Measurements from ENCODE around the gene BICD1.
A peak's percentile ranks its signal among the peaks of the same experiment; 100 is the strongest.
"Not testable (repeated sequence)": the region's sequence is repeated elsewhere in the genome, so short reads cannot be mapped to it uniquely, and the experiment has no call there.

Gene BICD1

DNA sequence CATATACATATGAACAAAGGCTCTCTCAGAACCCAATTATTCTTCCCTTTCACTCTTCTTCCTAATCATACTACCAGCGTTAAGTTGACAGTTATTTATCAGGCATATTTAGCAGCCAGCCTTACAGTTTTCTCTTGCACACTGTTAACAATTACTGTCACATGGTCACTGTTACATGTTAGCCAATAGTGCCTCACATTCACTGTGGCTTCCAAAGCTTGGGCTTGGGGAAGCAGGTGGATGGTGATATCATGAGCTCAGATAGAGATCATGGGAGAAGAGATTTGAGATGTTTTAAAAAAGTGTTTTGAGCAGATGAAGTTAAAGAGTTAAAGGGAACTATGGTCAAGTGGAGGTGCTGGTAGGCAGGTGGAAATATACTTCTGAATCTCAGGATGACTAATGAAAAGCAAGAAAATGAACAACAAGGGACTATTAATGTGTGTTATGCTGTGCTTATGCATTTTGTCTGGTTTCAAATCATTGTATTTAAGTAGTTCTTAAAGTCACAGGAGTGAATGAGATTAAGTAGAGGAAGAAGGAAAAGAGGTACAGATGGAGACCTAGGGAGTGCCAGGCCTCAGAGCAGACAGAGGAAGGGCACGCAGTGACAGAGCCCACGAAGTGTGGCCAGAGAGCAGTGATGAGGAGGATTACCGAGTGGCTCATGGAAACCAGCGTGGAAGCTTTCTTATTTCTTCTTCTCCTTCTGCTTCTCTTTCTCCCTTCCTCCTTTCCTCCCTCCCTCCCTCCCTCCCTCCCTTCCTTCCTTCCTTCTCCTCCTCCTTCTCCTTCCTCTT lies 39.6 kb downstream of the BICD1 start:
- DNase-seq (ENCODE audit: low read depth), result no peak

DNA sequence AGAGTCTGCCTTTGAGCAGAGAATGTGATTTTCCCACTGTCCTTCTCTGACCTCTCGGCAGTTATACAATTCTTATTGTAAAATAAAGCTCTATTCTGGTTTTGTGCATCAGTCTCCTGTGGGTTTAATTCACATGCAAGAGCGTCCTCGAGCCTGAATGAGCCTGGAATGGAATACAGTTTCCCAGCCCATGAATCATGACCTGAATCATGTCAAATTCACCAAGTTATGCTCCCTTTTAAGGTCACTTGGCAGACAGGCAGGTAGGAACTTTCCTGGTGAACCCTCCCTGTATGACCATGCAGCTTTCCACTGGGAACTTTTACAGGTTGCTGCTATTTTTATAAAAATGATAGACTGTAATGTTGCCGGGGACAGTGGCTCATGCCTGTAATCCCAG lies 41.7 kb downstream of the BICD1 start:
- DNase-seq (ENCODE audit: low read depth), result no peak

DNA sequence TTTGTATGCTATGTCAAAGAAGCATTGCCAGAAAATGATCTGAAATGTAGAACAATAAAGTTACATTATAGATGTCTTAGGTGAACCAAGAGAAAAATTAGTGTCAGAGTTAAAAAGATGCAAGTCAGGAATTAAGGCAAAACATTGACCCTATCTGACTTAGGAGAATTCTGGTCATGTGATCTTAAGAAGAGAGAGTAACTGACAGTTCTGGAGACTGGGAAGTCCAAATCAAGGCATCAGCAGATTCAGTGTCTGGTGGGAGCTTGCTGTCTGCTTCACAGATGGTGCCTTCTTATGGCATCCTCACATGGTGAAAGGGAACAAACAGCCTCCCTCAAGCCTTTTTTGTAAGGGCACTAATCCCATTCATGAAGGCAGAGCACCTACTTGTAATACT lies 42.8 kb downstream of the BICD1 start:
- no peak for DNase-seq (ENCODE audit: low read depth)

DNA sequence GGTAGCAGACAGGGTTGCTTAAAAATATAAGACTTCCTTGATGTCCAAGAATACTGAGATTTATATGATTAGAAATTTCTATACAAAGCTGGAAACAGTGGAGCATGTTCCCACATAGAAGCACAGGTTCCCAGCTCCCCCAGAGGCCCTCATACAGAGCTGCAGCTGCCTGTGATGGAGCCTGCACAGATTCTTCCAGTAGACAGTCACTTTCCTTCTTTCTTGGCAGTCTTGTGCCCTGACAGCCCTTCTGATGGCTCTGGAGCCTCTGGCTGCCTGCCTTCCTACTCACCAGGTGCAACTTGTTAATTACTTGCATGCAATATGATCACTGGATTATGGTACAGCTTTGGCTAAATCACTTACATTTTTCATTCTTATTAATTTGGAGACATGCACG lies 44.4 kb downstream of the BICD1 start:
- DNase-seq (ENCODE audit: low read depth), result no peak

- DNase-seq (ENCODE audit: low read depth), result no peak
Observed at GRCh38 chr12:32151552-32151951, 44.9 kb downstream of the BICD1 start.

GRCh38 chr12:32155041-32155440 lies 48.4 kb downstream of the BICD1 start:
- no peak for DNase-seq (ENCODE audit: low read depth)

DNA sequence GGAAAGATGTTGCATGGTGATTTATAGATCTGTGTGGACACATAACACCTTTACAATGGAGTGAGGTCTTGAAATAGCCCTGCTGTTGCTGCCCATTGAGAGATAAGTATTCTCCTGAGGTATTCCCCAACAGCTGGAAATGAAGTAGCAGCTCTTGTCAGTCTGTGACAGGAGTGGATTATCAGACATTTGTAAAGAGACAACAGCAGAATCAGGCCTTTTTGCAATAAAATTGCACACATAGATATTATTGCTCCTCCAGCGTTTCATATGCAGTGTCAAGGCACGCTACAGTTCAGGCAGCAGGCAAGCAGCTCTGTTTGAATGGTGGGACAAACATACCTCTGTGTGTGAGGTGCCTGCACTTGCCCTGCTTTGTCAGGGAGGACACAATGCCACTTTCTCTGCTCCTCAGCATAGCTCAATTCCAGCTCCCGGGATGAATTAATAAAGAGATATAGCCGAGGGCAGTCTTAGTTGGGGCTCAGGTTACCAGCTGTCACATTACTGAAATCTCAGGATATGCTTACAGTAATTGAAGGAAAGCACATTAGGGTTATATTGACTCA lies 49.4 kb downstream of the BICD1 start:
- no peak for DNase-seq (ENCODE audit: low read depth)

- DNase-seq (ENCODE audit: low read depth), result no peak
Observed at GRCh38 chr12:32158525-32158924, 51.9 kb downstream of the BICD1 start.

DNA sequence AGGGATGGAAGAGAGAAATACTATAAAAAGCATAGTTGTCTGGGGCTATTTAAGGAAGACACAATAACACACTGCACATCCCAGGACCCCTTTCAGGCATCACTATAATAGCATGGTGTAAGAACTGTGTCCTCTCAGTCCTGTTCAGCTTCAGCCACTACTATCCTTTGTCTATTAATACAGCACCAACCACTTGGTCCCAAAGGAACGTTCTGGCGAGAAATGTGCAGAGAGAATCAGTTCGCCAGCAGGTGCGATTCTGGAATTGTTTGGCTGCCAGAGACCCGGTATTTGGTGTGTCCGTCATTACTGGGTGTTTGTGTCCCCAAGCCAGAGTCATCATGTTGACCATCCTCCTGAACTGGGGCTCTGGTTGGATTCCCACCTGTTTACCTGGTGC lies 52.7 kb downstream of the BICD1 start:
- DNase-seq (ENCODE audit: low read depth), result no peak

GRCh38 chr12:32159925-32160324 lies 53.3 kb downstream of the BICD1 start:
- DNase-seq (ENCODE audit: low read depth), result peak; percentile 41

DNA sequence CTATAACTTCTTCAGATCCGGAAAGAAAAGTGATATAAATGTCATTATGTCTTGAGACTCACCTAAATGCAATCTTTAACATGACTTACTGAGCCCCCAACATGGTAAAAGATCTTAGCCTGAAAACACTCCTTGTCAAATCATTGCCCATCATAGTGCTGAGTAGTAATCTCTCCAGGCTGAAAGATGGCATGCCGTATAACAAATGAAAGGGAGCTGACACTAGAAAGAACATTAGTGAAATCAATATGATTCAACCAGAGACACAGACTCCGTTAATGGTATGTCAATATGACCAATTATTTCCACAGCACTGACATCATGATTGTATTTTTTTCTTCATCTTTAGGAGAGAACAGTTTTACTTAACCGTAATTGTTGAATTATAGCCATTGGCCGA lies 54.4 kb downstream of the BICD1 start:
- no peak for DNase-seq (ENCODE audit: low read depth)

- no peak for DNase-seq (ENCODE audit: low read depth)
Observed at GRCh38 chr12:32163596-32163995, 56.9 kb downstream of the BICD1 start.

DNA sequence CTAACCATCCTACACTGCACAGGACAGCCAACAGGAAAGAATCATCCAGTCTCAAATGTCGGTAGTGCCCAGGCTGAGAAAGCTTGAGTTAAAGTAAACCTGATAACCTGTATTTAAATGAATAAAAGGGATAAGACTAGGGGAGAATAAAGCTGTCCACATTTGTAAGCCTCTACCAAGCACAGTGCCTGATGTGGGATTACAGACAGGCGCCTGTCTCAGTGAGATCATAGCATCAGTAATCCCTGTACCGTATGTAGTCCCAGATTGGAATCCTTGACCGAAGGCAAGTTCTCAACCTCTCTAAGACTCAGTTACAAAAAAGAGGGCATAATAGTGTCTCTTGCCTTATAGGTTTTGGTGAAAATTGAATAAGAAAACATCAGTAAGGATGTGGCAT lies 59.9 kb downstream of the BICD1 start:
- DNase-seq (ENCODE audit: low read depth), result no peak

GRCh38 chr12:32170437-32170998 lies 63.9 kb downstream of the BICD1 start:
- no peak for DNase-seq (ENCODE audit: low read depth)

DNA sequence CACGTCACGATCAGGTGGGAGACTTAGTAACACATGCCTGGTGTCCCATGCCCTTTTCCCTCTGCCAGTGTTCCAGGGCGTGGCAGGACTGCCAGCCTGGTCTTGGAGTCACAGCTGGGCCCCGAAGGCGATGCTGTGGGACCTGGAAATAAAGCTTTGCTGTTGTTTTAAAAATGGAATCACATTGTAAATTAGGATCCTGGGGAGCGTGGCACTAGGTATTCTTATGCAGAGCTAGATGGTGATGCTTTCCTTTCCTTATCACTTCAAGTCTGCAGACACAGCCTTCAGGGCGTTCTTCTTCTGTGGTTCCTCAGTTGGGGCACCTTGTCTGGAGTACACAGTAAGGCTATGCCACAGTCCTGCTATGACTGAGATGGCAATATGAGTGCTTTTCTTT lies 64.6 kb downstream of the BICD1 start:
- no peak for DNase-seq (ENCODE audit: low read depth)

DNA sequence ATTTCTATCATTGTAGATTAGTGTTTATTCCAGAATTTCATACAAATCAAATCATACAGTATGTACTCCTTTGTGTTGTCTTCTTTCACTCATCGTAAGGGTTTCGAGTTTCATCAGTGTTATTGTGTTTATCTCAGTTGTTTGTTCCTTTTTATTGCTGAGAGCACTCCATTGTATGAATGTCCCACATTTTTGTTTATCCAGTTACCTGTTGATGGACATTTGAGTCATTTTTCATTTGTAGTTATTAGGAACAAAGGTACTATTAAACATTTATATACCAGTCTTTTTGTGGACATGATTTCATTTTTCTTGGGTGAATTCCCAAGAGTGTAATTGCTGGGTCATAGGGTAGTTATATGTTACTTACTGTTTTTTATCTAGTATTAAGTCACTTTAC lies 70.0 kb downstream of the BICD1 start:
- DNase-seq (ENCODE audit: low read depth), result no peak

DNA sequence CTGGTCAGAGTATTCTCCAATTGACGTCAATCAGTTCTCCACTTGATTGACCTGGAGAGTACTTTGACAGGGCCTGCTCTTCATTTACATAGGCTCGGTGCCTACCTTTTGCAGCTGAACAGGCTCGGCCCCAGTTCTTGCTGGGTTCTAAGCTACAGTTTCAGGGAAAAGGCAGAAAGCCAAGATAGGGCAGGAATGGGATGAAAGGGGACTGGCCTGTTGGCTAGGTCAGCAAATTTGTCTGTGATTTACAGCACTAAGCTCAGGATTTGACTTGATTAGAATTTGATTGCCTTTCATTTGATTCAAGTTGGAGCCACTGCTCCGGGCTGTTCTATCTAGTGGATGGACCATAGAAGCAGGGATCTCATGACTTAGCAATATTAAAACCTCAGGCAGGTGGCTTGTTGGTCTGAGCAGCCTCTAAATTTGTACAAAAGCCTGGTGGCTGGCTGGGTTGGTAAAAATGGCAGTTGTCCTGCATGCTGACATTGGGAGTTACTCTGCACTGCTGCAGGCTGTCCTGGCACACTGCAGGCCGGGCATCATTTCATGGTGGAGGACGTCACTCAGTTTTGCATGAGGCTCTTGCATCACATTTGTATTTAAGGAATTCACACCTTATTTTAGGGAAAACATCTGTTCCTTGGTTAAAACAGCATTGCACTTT lies 71.8 kb downstream of the BICD1 start:
- DNase-seq (ENCODE audit: low read depth), result no peak

- DNase-seq (ENCODE audit: low read depth), result no peak
Observed at GRCh38 chr12:32179011-32179395, 72.4 kb downstream of the BICD1 start.

- peak; percentile 51 for DNase-seq (ENCODE audit: low read depth)
Observed at GRCh38 chr12:32181498-32182175, 75.0 kb downstream of the BICD1 start.

GRCh38 chr12:32183650-32184049 lies 77.0 kb downstream of the BICD1 start:
- no peak for DNase-seq (ENCODE audit: low read depth)

DNA sequence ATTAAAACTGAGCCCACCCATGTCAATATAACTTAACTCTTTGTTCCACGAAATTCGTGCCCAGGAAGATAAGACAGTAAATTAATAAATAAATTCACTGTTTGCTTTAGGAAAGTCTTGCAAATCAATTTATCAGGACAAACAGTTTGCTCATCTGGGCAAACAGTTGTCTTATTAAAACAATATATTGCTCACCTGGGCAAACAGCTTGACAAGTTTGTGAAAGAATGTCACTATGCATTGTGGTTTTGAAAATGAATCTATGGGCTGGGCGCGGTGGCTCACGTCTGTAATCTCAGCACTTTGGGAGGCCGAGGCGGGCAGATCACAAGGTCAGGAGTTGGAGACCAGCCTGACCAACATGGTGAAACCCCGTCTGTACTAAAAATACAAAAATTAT lies 80.5 kb downstream of the BICD1 start:
- DNase-seq (ENCODE audit: low read depth), result not testable (repeated sequence)

GRCh38 chr12:32191445-32191844 lies 84.8 kb downstream of the BICD1 start:
- no peak for DNase-seq (ENCODE audit: low read depth)

All from fibroblast of gingiva (primary cell).